GM19467 (cell line): ENCODE measurements around the gene C19orf38.
"Not testable (repeated sequence)": the region's sequence is repeated elsewhere in the genome, so short reads cannot be mapped to it uniquely, and the experiment has no call there.

Experiments
- ATAC-seq: cut with Tn5 transposase; IDR thresholded peaks from one replicate; pipeline ENCODE4 v1.9.1; 2021; ENCODE audit warnings: mild to moderate bottlenecking, moderate library complexity; ENCODE audit not compliant: unreplicated experiment

C19orf38 gene

DNA sequence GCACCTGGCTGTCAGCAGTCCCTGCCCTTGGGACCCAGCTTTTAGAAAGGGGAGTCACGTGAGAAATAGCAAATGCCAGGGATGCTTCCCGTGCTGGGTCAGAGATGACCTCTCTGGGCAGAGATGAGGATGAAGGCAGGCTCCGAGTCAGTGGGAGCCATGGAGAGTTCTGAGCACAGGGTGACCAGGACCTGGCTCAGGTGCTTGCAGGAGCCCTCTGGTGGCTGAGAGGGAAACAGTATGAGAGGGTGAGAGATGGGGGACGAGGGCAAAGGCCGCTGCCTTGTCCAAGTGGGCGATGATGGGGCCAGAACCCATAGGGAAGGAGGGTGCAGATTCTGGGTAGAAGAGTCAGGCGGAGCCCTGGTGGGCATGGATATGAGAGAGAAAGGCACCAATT lies 28.0 kb upstream of the C19orf38 start:
- ATAC-seq: no peak

- ATAC-seq: no peak
Measured at GRCh38 chr19:10823690-10824089, 24.5 kb upstream of the C19orf38 start.

DNA sequence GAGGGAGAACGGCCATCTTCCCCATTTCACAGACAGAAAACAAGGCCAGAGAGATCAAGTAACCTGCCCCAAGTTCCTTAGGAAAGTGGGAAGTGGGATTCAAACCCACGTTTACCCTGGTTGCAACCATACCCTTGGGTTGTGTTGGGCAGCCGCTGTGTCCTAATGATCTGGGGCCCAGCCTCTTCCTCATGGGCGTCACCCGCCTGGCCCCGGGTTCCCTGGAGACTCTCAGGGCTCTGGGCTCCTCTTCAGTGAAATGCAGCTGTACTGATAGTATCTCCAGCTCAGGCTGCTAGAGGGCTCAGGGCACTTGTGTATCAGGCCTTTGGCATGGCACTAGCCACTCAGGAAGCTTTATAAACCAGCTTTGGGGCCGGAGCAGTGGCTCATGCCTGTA lies 22.0 kb upstream of the C19orf38 start:
- no peak for ATAC-seq

GRCh38 chr19:10826846-10827245 lies 21.4 kb upstream of the C19orf38 start:
- ATAC-seq: no peak

GRCh38 chr19:10828981-10829821 lies 19.0 kb upstream of the C19orf38 start:
- no peak for ATAC-seq

GRCh38 chr19:10829967-10830366 lies 18.2 kb upstream of the C19orf38 start:
- ATAC-seq: no peak

GRCh38 chr19:10830370-10830769 lies 17.8 kb upstream of the C19orf38 start:
- no peak for ATAC-seq

GRCh38 chr19:10830931-10831779 lies 17.1 kb upstream of the C19orf38 start:
- ATAC-seq: no peak

- ATAC-seq: no peak
Measured at GRCh38 chr19:10831987-10832938, 16.0 kb upstream of the C19orf38 start.

GRCh38 chr19:10832939-10833296 lies 15.3 kb upstream of the C19orf38 start:
- no peak for ATAC-seq

DNA sequence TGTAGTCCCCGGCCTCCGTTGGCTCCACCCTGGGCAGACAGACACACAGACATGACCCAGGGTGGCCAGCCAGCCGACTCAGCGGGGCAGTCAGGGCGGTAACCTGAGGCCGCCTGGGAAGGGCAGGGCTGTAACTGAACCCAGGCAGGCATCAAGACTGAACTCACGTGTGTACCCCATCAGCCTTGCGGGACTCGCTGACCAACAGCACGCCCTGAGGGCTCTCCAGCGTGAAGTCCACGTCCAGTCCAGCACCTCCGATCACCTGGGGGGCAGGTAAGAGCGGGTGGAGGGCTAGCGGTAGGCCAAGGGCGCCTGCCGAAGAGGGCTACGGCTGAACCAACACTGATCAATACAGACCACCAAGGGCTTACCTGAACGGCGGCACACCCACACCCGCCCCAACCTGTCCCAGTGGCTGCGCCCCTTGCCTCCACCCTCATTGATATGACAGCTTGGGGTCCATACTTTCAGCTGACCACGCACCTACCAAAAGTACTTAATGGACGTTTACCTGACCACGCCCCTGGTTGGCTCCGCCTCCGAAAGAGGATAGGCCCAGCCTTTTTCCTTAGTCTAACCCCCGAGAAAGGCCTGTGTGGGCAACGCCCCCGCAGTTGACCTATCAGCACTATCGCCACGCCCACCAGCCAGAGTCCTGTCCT lies 13.0 kb upstream of the C19orf38 start:
- ATAC-seq: no peak

- peak; percentile 61 for ATAC-seq
Measured at GRCh38 chr19:10835754-10836478, 12.3 kb upstream of the C19orf38 start, which contains the start of gene TMED1. Gene TMED1, minus strand, starts transcription at chr19:10836212. Its CDS starts 21 bp downstream, at chr19:10836191.

DNA sequence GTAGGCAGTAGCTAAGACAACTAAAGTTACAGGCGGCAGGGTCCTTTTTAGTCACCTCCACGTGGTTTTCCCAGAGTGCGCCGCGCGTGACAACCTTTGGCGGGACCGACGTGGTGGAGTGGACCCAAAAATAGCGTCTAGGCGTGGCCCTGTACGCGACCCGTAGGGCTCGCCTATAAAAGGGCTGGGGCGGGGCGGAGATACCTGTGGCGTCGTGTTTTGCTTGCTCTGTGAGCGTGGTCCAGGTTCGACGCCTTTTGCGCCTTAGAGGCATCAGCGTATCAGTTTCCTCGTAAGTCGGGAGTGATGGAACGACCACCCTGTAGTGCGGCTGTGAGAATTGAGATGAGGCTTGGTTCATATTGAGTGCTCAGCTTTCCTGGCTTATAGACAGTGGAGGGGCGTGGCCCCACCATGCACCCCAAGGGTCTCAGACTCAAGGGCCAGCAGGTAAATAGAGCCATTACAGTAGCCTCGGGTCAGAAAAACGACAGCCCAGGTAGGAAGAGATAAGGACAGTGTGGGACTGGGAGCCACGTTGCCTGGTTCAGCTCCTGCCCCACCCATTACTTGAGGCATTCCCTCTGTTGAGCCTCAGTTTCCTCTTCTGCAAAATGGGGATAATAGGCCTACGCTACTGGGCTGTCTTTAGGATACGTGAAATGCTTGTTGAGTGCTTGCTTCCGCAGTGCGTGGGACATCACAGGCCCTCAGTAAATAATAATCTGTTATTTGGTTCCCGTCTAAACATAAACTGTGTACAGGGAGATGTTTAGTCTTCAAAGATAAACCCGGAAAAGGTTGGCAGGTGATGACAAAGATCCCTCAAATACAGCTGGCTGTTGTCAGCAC lies 11.5 kb upstream of the C19orf38 start:
- no peak for ATAC-seq

GRCh38 chr19:10837649-10838048 lies 10.6 kb upstream of the C19orf38 start:
- ATAC-seq: not testable (repeated sequence)

DNA sequence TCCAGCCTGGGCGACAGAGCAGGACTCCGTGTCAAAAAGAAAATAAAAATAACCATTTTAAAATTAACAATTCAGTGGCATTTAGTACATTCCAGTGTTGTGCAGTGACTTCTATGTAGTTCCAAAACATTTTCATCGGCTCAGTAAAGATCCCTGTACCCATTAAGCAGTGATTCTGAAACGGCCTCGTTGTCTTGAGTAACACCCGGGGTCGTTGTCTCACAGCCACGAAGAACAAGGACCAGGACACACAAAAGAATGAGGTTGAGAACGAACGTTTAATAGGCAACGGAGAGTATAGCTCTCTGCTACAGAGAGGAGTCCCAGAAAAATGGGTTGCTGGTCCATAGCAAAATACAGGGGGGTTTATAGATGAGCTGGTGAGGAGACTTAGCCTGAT lies 9.8 kb upstream of the C19orf38 start:
- no peak for ATAC-seq

DNA sequence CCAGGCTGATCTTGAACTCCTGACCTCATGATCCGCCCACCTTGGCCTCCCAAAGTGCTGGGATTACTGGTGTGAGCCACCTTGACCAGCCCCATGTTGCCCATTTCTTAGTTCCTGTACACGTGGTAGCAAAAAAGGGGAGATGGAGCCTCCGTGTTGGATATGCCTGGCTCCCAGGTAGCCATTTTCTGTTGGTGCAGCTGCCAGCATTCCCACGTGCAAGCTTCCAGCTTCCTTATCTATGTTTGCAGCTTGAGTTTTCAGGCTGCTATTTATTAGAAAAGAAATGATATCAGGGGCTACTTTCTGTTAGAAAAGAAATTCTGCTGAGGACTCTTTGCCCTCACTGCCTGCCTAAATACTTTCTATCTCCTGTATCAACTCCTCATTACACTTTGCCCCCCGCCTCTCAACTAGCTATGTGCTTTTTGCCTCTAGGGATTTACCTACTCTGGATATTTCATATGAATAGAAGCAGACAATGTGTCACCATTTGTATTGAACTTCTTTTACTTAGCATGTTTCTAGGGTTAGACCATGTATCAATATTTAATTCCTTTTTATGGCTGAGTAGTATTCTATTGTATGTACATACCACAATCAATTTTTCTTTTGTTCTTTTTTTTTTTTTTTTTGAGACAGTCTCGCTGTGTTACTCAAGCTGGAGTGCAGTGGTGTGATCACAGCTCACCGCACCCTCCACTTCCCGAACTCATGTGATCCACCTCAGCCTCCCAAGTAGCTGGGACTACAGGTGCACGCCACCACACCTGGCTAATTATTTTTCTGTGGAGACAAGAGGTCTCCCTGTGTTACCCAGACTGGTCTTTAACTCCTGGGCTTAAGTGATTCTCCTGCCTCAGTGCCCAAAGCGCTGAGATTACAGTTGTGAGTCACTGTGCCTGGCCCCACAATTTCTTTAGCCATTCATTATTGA lies 8.8 kb upstream of the C19orf38 start:
- ATAC-seq: no peak

- no peak for ATAC-seq
Measured at GRCh38 chr19:10842788-10843187, 5.4 kb upstream of the C19orf38 start.
